GM12801 (cell line): ENCODE measurements around the gene PRKRIP1.

Experiments
- TF ChIP-seq, protein P1 (sequence below): IDR thresholded peaks from one replicate; pipeline ENCODE4 v1.5.1; 2011; ENCODE audit warnings: control low read depth; ENCODE audit not compliant: insufficient read length; ENCODE audit errors: extremely low read depth

The PRKRIP1 gene

GRCh38 chr7:102464577-102465280 lies 68.6 kb downstream of the PRKRIP1 start, which contains the start of the genes ALKBH4 and LRWD1:
TSS of gene ALKBH4 (minus strand) at chr7:102464863. CDS start at chr7:102464836, 27 bp downstream.
TSS of gene LRWD1 (plus strand) at chr7:102464984. CDS start at chr7:102465081, 97 bp downstream.
- TF ChIP-seq, protein P1, sequence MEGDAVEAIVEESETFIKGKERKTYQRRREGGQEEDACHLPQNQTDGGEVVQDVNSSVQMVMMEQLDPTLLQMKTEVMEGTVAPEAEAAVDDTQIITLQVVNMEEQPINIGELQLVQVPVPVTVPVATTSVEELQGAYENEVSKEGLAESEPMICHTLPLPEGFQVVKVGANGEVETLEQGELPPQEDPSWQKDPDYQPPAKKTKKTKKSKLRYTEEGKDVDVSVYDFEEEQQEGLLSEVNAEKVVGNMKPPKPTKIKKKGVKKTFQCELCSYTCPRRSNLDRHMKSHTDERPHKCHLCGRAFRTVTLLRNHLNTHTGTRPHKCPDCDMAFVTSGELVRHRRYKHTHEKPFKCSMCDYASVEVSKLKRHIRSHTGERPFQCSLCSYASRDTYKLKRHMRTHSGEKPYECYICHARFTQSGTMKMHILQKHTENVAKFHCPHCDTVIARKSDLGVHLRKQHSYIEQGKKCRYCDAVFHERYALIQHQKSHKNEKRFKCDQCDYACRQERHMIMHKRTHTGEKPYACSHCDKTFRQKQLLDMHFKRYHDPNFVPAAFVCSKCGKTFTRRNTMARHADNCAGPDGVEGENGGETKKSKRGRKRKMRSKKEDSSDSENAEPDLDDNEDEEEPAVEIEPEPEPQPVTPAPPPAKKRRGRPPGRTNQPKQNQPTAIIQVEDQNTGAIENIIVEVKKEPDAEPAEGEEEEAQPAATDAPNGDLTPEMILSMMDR, result no peak

DNA sequence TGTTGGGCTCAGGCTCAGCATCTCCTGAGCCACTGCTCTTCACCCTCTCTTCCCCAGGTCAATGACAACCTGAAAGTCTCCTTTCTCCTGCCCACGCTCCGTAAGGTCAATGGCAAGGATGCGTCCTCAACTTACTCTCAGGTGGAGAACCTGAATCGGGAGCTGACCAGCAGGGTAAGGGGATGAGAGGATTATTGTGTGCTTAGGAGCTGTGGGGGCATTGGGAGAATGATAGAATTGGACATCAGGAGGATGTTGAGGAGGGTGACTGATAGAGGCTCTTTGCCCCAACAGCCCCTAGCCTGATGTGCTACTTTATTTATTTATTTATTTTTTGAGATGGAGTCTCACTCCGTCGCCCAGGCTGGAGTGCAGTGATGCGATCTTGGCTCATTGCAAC lies 69.9 kb downstream of the PRKRIP1 start:
- TF ChIP-seq, protein P1, result no peak

DNA sequence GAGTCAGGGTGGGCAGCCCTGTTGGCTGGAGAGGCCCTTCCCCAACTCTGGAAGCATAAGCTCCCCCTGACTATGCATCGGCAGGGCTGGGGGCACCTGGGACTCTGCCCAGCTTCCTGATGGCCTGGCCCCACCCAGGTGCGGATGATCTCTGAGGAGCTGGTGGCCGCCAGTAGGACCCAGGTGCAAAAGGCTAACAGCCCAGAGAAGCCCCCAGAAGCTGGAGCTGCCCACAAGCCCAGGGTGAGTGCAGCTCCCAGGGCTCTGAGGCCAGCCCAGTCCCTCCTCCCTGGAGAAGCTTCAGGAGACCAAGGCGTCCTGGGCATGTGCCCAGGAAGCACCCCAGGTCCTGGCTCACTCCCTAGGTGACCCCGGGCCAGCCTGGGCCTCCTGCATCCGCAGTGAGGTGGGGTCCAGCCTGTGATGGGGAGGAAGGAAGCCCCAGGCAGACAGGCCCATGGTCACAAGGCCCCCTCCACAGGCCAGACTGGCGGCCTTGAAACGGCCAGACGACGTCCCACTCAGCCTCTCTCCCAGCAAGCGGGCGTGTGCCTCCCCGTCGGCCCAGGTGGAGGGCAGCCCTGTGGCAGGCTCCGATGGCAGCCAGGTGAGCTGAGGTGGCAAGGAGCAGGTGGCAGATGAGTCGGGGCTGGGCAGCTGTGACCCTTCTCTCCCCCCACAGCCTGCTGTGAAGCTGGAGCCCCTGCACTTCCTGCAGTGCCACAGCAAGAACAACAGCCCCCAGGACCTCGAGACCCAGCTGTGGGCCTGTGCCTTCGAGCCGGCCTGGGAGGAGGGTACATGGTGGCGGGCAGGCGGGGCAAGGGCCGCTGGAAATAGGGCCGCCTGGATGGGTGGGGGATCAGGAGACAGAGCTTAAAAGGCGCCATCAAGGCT lies 71.7 kb downstream of the PRKRIP1 start:
- TF ChIP-seq, protein P1, result no peak

DNA sequence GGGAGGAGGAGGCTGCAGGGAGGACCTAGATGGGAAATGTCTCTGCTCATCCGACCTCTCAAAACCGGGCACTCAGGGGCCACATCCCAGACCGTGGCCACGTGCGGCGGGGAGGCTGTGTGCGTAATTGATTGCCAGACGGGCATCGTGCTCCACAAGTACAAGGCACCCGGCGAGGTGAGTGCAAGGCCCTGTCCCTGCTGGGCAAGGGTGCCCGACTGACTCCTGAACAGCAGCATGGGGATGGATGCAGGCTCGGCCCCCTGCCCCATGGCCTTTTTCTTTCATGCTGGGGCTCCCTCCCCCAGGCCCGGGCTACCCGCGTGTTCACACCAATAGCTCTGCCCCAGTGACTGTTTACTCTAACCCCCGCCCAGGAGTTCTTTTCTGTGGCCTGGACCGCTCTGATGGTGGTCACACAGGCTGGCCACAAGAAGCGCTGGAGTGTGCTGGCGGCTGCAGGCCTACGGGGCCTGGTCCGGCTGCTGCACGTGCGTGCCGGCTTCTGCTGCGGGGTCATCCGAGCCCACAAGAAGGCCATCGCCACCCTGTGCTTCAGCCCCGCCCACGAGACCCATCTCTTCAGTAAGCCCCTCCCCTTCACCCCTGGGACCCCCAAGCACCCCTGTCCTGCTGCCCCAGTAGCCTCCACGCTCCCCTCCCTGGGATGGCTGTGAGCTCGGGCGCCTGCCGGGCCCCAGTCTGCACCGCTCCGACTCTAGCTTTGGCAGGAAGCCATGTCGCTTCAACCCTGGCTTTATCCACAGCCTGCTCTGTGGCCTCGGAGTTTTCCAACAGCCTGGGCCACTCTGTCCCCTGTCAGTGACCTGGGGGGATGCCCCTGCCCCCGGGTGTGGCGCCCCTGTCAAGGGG lies 72.6 kb downstream of the PRKRIP1 start:
- TF ChIP-seq, protein P1, result no peak

DNA sequence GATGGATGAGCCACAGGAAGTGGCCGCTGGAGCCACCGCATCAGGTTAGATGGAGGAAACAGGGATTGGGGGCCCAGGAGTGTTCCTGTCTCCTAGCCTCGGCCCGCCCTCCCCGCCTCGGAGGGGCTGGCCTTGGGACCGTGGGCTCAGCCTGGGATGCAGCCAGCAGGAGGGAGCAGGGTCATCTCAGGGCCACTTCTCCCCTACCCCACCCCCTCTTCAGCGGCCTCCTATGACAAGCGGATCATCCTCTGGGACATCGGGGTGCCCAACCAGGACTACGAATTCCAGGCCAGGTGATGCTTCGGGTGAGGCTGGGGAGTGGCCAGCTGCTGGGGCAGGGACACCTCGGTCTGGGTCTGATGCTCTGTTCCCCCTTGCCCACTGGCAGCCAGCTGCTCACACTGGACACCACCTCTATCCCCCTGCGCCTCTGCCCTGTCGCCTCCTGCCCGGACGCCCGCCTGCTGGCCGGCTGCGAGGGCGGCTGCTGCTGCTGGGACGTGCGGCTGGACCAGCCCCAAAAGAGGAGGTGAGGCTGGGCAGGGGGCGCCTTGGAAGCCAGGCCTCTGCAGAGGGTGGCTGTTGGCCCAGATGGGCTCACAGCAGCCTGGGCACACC lies 73.3 kb downstream of the PRKRIP1 start:
- TF ChIP-seq, protein P1, result no peak

DNA sequence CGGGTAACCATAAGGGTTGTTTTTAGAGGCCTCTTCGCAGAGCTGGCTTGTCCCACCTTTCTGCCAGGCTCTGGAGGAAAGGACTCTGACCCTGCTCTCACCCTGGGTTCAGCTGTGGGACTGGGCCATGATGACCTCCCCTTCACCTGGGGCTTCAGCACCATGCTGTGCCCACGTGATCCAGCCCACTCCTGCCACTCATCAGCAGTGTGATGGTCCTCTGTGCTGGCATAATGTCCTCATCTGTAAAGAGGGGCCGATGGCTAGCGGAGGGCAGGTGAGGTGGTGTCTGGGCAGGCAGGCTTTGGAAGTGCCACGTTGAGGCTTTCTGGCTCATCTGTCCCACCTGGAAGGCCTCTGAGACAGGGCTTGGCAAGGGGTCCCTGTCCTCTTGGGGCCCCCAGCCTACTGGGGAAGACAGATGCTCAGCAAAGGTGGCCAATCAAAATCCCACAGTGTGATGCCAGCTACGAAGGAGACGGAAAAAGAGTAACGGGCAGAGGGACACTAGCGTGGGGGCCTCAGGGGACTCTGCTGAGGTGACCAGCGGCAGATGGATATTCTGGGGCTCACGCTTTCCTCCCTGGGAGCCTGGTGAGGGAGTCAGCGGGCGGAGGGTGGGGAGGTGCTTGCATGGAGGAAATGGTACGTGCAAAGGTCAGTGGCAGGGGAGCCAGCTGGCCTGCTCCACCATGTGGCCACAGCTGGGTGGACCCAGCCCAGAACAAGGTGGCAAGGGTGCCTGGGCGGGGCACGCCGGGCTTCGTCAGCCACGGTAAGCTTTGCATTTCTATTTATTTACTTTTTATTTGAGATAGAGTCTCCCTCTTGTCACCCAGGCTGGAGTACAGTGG lies 74.0 kb downstream of the PRKRIP1 start:
- TF ChIP-seq, protein P1, result no peak
